Frontal cortex (tissue), 4 donors: Measurements from ENCODE around the gene GRM7. TPM values are rescaled to one million over a fixed set of nuclear protein-coding genes. Genes with fewer than 3 reads are reported as not detected.
A peak's percentile ranks its signal among the peaks of the same experiment; 100 is the strongest.

Experiments used
- DNase-seq, 2 donors: peaks; one replicate each; pipeline ENCODE4 v3.0.0; 2012; ENCODE audit warnings: low spot score in 2 of 2
- FAIRE-seq: peaks from 2 replicates; lab custom pipeline; 2012; peaks lifted over from hg19 to GRCh38; lab: Jason Lieb, UNC
- total RNA-seq: library from RNA; depleted of rRNA; stranded (reverse); fragments of >200 nt; gene quantifications from one replicate; pipeline ENCODE4 v1.2.3, GENCODE V29; 2014
- donor health status: control.
- donor health status: control.
- donor health status: control.

Gene GRM7
- total RNA-seq, 1 donor from 2014 or later = 101 TPM

DNA sequence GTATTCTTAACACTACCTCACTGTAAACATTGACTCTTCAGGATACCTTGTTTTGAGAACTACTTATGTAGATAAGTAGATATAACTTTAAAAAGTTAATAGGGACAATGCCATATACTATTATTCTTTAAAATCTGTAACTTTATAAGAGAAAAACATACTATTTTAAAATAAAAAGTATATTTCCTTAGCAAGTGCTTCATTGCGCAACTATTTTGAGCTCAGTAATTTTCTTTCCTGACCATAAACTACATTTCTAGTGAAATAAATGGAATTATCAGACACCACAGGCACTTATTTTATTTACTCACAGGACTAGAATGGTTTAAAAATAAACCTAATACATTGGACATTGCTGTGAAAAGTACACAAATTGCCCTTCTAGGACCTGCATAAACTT, 876.3 kb downstream of the GRM7 start:
- FAIRE-seq (peak; percentile 8), DNase-seq (no peak)

GRCh38 chr3:7739754-7740153, 878.8 kb downstream of the GRM7 start:
- DNase-seq = no peak
- FAIRE-seq = no peak

DNA sequence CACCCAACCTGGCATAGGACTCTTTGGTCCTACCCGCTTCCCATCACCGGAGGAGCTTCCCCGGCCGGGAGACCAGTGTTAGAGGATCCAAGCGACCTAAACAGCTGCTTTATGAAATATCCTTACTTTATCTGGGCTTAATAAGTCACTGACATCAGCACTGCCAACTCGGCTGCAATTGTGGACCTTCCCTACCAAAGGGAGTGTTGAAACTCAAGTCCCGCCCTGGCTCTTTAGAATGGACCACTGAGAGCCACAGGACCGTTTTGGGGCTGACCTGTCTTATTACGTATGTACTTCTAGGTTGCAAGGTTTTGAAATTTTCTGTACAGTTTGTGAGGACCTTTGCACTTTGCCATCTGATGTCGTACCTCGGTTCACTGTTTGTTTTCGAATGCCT, 879.5 kb downstream of the GRM7 start:
- FAIRE-seq = no peak
- DNase-seq = no peak

DNA sequence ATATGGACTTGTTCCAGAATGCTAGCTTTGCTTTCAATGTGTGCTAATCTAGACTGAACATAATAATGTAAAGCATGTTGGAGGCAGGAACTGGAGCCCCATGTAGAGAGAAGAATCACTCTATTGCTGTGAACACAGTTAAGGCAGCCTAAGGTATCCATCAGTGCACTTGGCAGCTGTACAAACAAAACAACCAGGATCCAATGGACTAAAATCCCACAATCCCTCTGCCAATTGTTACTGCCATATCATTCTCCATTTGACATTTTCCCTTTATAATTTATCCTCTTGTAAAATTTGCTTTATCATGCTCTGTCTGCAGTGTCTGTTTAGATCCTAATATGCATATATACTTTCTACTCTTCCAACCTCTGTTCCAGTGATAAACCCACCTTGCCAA, 883.9 kb downstream of the GRM7 start:
- FAIRE-seq (no peak), DNase-seq (no peak)

DNA sequence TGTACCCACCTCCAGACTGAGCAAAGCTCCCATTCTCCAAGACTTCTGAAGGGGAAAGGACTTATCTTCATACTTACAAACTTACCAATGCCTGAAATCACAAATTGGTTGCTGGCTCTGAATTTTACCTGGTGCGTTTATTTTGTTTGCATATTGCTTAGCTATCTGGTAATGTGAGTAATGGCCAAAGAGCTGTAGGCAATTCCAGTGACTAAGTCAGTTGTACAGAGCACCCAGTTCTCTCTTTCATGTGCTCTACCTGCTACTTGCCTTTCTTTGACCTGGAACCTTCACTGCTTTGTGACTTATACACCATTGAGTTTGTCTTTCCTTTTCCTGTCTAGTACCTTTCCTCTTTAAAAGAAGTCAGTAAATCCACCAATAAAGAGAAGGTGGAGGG, 884.8 kb downstream of the GRM7 start:
- FAIRE-seq = no peak
- DNase-seq = no peak

GRCh38 chr3:7749931-7750695, 889.2 kb downstream of the GRM7 start:
- DNase-seq (no peak), FAIRE-seq (peak; percentile 50)

DNA sequence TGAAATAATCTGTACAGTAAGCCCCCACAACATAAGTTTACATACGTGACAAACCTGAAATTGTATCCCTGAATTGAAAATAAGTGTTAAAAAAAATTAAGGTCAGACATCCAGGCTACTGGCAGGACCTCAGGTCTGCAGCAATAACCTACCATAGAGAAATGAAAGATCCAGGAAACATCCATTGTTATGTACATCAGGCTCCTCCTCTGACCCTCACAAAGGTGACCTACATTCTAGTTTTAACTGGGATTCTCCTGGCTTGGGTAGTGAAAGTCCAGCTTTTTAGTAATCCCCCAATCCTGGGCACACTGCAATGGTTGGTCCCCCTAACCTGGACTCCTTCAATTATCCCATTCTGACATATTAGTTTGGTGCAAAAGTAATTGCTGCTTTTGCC, 891.1 kb downstream of the GRM7 start:
- no peak for DNase-seq
- FAIRE-seq = no peak

GRCh38 chr3:7754653-7755441, 893.9 kb downstream of the GRM7 start:
- no peak for DNase-seq
- no peak for FAIRE-seq

DNA sequence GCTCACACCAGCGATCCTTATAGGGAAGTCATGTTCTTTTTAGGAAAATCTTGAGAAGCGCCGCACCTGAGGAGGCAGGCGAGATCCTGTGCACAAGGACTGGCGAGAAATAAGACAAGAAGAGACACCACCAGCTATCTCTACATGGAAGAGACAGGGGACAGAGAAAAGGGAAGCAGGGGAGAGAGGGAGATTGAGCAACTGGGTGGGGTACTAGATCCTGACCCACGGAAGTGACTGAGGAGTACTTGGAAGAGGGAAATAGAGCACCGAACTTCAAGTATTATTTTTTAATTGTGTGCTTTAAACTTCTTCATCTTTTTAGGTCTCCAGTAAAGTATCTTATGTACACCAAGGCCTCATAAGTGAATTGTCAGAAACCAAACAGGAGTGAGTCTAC, 898.7 kb downstream of the GRM7 start:
- FAIRE-seq (no peak), DNase-seq (no peak)

GRCh38 chr3:7760718-7761117, 899.8 kb downstream of the GRM7 start:
- FAIRE-seq = no peak
- no peak for DNase-seq

DNA sequence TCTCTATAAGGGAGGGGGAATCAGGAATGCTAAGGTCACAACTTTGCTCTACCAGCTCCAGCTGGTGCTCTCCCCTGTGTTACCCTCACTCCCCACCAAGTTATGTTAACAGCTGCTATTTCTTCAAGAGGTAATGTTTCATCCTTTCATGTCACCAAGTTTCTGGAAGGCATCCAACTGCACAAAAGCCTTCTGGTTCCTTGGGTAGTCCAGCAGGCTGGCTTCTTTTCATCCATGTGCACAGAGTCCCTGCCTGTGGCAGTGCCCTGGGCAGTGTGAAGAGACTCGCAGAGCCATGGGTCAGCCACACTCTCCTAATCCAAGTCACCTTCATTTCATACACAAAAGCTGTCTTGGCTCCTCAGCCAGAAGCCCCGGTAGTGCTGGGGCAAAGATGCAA, 903.2 kb downstream of the GRM7 start:
- DNase-seq = no peak

DNA sequence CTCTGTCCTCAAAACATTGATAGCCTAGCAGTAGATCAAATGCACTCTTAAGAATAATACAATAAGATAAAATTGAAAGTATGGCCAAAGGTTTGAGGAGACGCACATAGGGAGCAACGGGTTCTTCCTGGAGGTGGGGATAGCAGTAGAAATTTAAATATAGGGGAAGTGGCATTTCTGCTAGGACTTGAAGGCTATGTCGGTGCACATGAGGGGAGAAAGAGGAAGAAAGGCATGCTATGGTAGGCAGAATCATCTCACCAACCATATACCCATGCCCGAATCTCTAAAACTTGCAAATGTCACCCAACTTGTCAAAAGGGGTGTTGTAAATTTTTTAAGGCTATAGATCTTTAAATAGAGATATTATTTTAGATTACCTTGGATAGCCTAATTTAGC, 905.6 kb downstream of the GRM7 start:
- FAIRE-seq (no peak), DNase-seq (no peak)

More for the DNA sequence above, 903.2 kb downstream of the GRM7 start:
- FAIRE-seq = no peak

DNA sequence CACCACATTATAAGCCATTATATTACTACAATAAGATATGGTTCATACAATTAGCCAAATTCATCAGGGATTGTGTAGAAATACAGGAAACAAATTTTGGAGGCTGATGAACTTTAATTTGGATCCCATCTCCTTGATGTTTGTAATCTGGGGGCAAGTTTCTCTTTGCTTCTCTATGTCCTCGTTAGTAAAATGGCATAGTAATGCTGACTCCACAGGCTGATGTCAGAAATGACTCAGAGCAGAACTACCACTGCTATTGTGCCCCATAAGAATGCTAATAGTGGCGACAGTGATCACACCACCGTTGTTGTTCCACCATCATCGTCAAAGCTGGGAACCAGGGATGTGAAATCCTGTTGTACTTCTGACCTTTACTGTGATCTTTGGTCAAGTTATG, 918.4 kb downstream of the GRM7 start:
- no peak for FAIRE-seq
- no peak for DNase-seq

- FAIRE-seq (no peak), DNase-seq (no peak)
Observed at GRCh38 chr3:7781395-7781794, 920.5 kb downstream of the GRM7 start.

GRCh38 chr3:7787871-7788828, 927.2 kb downstream of the GRM7 start:
- no peak for FAIRE-seq
- no peak for DNase-seq

DNA sequence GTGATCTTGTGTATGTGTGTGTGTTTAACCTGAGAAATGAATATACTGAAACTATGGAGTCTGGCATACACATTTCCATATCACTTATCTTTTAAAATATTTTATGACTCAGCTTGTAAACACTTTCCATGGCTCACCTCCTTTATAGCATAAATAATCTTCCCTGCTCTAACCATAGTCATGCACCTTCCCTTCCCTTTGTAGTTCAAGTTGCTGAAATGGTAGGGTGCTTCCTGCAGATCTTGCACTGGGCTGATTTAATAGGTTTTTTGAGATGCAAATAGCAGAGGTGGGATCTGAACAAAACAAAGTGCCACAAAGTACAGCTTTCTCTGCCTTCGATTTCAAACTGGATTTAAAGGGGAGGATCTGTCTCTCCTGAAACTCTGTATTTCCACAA, 928.0 kb downstream of the GRM7 start:
- DNase-seq (no peak), FAIRE-seq (no peak)

GRCh38 chr3:7789324-7789723, 928.4 kb downstream of the GRM7 start:
- DNase-seq (no peak), FAIRE-seq (no peak)

- DNase-seq (no peak), FAIRE-seq (no peak)
Observed at GRCh38 chr3:7790141-7790540, 929.2 kb downstream of the GRM7 start.
